ENCODE measurements around the gene ABAT.

- TF ChIP-seq CTCF (IDR thresholded peaks at IDR 0.05) (no peak), POLR2A (IDR thresholded peaks at IDR 0.05) (no peak), EP300 (IDR thresholded peaks at IDR 0.05) (no peak)
Observed at GRCh38 chr16:8806272-8806983, 132.0 kb downstream of the ABAT start.

Data from ovary (tissue), 3 donors.